A673 (cell line): ENCODE measurements around the gene BCKDK. TPM values are rescaled to one million over a fixed set of nuclear protein-coding genes. Genes with fewer than 3 reads are reported as not detected.

Source experiments
- BruUV-seq: library from RNA; stranded (reverse); fragments of 400-500 nt; replicated peaks from 2 replicates; lab custom pipeline; 2021; lab: Mats Ljungman, UMichigan
- CTCF ChIA-PET: fragments of 300-600 bp; sonication (Branson Sonifier 250); formaldehyde crosslinking; loops from one replicate; lab custom pipeline; 2022; ENCODE audit warnings: antibody characterized with exemption; lab: Charles Lee
- POLR2A ChIA-PET: fragments of 300-600 bp; sonication (Branson Sonifier 250); formaldehyde crosslinking; loops from one replicate; lab custom pipeline; 2022; ENCODE audit warnings: antibody characterized with exemption; ENCODE audit not compliant: low non-redundant PET; lab: Charles Lee
- DNase-seq: peaks from one replicate; pipeline ENCODE4 v3.0.0-alpha.2; 2015; ENCODE audit warnings: low spot score
- H3K27ac ChIP-seq: fragments of 200-600 bp; sonication (generic); 2 replicates; pipeline ENCODE4 v1.5.1; 2016; ENCODE audit warnings: mixed run types, low read depth, mild to moderate bottlenecking, mixed read lengths, antibody characterized with exemption, low read length; ENCODE audit not compliant: poor library complexity, severe bottlenecking
- H3K27me3 ChIP-seq: fragments of 200-600 bp; sonication (generic); replicated peaks from 2 replicates; pipeline ENCODE4 v1.6.1; 2017; ENCODE audit warnings: mixed run types, low read depth, mild to moderate bottlenecking, mixed read lengths, antibody characterized with exemption, low read length; ENCODE audit not compliant: insufficient read depth, poor library complexity
- H3K36me3 ChIP-seq: fragments of 200-600 bp; sonication (generic); 2 replicates; pipeline ENCODE4 v1.6.1; 2016; ENCODE audit warnings: mixed run types, mild to moderate bottlenecking, mixed read lengths, antibody characterized with exemption, low read length; ENCODE audit not compliant: insufficient read depth, poor library complexity, severe bottlenecking
- H3K4me1 ChIP-seq: fragments of 200-600 bp; sonication (generic); 2 replicates; pipeline ENCODE4 v1.6.1; 2017; ENCODE audit warnings: mixed run types, mild to moderate bottlenecking, mixed read lengths, antibody characterized with exemption, low read length; ENCODE audit not compliant: insufficient read depth, poor library complexity, severe bottlenecking
- H3K4me3 ChIP-seq: fragments of 200-600 bp; sonication (generic); 2 replicates; pipeline ENCODE4 v1.5.1; 2016; ENCODE audit warnings: low read depth, mixed run types, mild to moderate bottlenecking, mixed read lengths, low read length; ENCODE audit not compliant: poor library complexity, severe bottlenecking
- H3K9me3 ChIP-seq: fragments of 200-600 bp; sonication (generic); 2 replicates; pipeline ENCODE4 v1.6.1; 2016; ENCODE audit warnings: mixed run types, low read depth, mild to moderate bottlenecking, mixed read lengths, antibody characterized with exemption, low read length; ENCODE audit not compliant: poor library complexity, severe bottlenecking
- EZH2 ChIP-seq: fragments of 200-600 bp; sonication (generic); IDR thresholded peaks from 2 replicates; pipeline ENCODE4 v1.6.1; 2017; ENCODE audit warnings: borderline replicate concordance, low read depth, mild to moderate bottlenecking, mixed read lengths, antibody characterized with exemption, low read length; ENCODE audit not compliant: poor library complexity, severe bottlenecking
- intact Hi-C: fragments of 100-400 bp; cut with micrococcal nuclease; formaldehyde crosslinking; loops from one replicate; pipeline ENCODE4 v1.10.0; 2022; ENCODE audit not compliant: unreplicated experiment
- total RNA-seq: library from RNA; stranded (reverse); gene quantifications from 2 replicates; pipeline ENCODE4 v1.2.3, GENCODE V29; 2021
- TF ChIP-seq, protein P1 (sequence below): fragments of 300-800, 200-600 bp; sonication (generic); conservative IDR thresholded peaks from 2 replicates; pipeline ENCODE4 v1.5.1; 2017; ENCODE audit warnings: low read depth, mild to moderate bottlenecking, antibody characterized with exemption, low read length, moderate library complexity, mixed read lengths

Gene BCKDK
- total RNA-seq, 1 experiment from 2014 or later = 36.6 TPM

DNA sequence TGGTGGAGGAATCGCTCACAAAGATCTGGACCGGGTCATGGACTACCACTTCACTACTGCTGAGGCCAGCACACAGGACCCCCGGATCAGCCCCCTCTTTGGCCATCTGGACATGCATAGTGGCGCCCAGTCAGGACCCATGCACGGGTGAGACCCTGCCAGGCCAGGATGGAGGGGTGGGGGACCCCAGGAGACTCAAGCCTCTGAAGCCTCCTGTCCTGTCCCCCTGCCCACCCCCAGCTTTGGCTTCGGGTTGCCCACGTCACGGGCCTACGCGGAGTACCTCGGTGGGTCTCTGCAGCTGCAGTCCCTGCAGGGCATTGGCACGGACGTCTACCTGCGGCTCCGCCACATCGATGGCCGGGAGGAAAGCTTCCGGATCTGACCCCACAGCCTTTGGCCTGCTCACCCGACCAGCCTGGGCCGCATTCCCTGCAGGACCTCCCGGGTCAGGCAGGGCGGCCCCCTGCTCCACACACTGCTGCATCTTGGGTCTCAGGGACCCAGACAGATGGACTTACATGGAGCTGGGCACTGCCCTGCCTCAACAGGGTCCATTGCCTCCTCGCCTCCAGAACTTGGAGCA lies 3.8 kb downstream of the BCKDK start:
- POLR2A ChIA-PET = interaction anchor here (0.8 kb wide), 1 partner anchor 65 kb away, joined by 3 read pairs; no protein-coding TSS in a partner anchor

DNA sequence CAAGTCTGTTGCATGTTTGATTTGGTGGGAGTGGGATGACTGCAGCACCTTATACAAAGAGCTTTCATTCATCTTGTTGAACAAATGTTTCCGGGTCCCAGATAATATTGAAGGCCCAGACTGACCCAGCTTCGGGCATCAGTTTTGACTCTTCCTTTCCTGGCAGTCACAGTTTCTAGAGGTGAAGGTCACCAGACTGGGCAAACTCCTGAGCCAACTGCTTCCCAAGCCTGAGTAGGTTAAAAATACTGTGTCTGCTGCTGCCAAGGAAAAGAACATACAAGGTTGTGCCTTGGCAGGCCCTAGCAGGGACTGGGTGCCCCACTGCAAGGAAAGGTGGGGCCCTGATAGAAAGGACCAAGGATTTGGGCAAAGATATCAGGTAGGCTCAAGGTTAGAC lies 4.5 kb downstream of the BCKDK start:
- POLR2A ChIA-PET = interaction anchor here (0.8 kb wide), 1 partner anchor 66 kb away, joined by 3 read pairs; no protein-coding TSS in a partner anchor
- CTCF ChIA-PET = no interaction called here
- Histone ChIP-seq H3K4me1 (peaks cover 10% of the 10 kb centered on the region), H3K4me3 (no peak overlapping the region), H3K27me3 (no peaks in the 10 kb centered on the region), H3K27ac (no peak overlapping the region), H3K36me3 (peaks cover 31% of the 10 kb centered on the region), H3K9me3 (no peaks in the 10 kb centered on the region)
- BruUV-seq = no TSS peak
- no peak for DNase-seq
- TF ChIP-seq, protein P1, sequence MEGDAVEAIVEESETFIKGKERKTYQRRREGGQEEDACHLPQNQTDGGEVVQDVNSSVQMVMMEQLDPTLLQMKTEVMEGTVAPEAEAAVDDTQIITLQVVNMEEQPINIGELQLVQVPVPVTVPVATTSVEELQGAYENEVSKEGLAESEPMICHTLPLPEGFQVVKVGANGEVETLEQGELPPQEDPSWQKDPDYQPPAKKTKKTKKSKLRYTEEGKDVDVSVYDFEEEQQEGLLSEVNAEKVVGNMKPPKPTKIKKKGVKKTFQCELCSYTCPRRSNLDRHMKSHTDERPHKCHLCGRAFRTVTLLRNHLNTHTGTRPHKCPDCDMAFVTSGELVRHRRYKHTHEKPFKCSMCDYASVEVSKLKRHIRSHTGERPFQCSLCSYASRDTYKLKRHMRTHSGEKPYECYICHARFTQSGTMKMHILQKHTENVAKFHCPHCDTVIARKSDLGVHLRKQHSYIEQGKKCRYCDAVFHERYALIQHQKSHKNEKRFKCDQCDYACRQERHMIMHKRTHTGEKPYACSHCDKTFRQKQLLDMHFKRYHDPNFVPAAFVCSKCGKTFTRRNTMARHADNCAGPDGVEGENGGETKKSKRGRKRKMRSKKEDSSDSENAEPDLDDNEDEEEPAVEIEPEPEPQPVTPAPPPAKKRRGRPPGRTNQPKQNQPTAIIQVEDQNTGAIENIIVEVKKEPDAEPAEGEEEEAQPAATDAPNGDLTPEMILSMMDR = no peak
- no peak for TF ChIP-seq EZH2
- intact Hi-C loops = no loop called here

More for the DNA sequence above, 3.8 kb downstream of the BCKDK start:
- no peaks in the 10 kb centered on the region for H3K27me3 ChIP-seq
- no peak for DNase-seq
- H3K27ac ChIP-seq = no peak overlapping the region
- CTCF ChIA-PET = no interaction called here
- peaks cover 13% of the 10 kb centered on the region for H3K4me1 ChIP-seq
- intact Hi-C loops = no loop called here
- H3K9me3 ChIP-seq = no peaks in the 10 kb centered on the region
- peaks cover 31% of the 10 kb centered on the region for H3K36me3 ChIP-seq
- H3K4me3 ChIP-seq = no peak overlapping the region
- TSS peak; percentile 14 for BruUV-seq
- TF ChIP-seq EZH2 = no peak
- TF ChIP-seq, protein P1 = no peak

DNA sequence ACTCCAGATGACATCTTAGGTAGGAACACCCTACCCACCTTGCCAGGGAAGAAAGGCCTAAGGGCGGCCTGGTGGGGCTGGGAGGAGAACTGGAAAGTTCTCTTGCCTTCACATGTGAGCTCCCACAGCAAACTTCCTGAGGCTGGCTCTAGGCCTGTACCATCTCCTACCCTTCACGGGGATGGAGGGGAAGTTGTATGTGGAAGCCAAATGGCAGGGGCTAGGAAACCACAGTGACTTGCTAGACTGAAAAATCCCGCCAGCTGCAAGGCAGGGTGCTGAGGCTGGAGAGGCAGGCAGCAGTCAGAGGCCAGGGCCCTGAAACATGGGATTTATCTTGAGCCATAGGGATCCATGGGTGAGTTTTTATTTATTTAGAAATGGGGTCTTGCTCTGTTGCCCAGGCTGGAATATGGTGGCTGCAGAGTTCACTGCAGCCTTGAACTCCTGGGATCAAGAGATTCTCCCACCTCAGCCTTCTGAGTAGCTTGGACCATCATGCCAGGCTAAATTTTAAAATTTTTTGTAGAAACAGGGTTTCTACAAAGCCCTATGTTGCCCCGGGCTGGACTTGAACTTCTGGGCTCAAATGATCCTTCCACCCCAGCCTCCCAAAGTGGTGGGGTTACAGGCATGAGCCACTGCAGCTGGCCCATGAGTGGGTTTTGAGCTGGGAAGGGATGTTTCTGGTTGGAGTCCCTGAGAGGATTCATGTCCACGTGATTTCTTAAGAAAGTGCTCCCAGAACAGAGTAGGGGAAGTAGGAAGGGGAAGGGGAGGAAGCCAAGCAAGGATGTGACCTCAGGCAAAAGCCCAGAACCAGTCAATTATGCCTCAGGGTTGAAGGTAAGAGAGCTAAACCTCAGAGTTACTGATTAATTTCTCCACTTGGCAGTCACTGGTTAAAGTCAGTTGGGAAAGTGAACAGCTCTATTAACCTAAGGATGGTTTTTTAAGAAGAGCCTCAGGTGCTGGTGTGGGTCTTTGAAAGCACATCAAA lies 5.2 kb downstream of the BCKDK start:
- intact Hi-C loops = no loop called here
- H3K36me3 ChIP-seq = peaks cover 31% of the 10 kb centered on the region
- no peaks in the 10 kb centered on the region for H3K9me3 ChIP-seq
- DNase-seq = no peak
- no peaks in the 10 kb centered on the region for H3K27me3 ChIP-seq
- H3K27ac ChIP-seq = no peak overlapping the region
- TF ChIP-seq EZH2 = no peak
- TF ChIP-seq, protein P1 = no peak
- ChIA-PET POLR2A (interaction anchor here (0.8 kb wide), 1 partner anchor 67 kb away, joined by 3 read pairs; no protein-coding TSS in a partner anchor), CTCF (no interaction called here)
- no peak overlapping the region for H3K4me3 ChIP-seq
- no TSS peak for BruUV-seq
- H3K4me1 ChIP-seq = peaks cover 9% of the 10 kb centered on the region
